WTC11 (cell line): Measurements from ENCODE around the gene SRPX2. TPM values are rescaled to one million over a fixed set of nuclear protein-coding genes. Genes with fewer than 3 reads are reported as not detected.

Experiments
- ATAC-seq: fragments of 200-7000 bp; cut with Tn5 transposase; 2 replicates; pipeline ENCODE4 v1.10.0; 2021; ENCODE audit warnings: mild to moderate bottlenecking, moderate library complexity
- CTCF ChIA-PET: fragments of 300-600 bp; sonication (Branson Sonifier 250); formaldehyde crosslinking; loops from one replicate; lab custom pipeline; 2021; ENCODE audit warnings: antibody characterized with exemption; lab: Charles Lee
- POLR2A ChIA-PET: fragments of 350-600 bp; sonication (Branson Sonifier 250); formaldehyde crosslinking; loops from one replicate; lab custom pipeline; 2021; ENCODE audit warnings: antibody characterized with exemption; lab: Charles Lee
- DNase-seq: peaks from one replicate; pipeline ENCODE4 v3.0.0; 2021; ENCODE audit warnings: low spot score
- H3K27ac Mint-ChIP-seq: 2 replicates; pipeline ENCODE4 v1.8.0; 2021; ENCODE audit warnings: mixed read lengths
- H3K27me3 Mint-ChIP-seq: 2 replicates; pipeline ENCODE4 v1.8.0; 2021; ENCODE audit warnings: low read depth, mild to moderate bottlenecking, moderate library complexity, mixed read lengths
- H3K36me3 Mint-ChIP-seq: 2 replicates; pipeline ENCODE4 v1.8.0; 2021; ENCODE audit warnings: mixed read lengths
- H3K4me1 Mint-ChIP-seq: 2 replicates; pipeline ENCODE4 v1.8.0; 2022; ENCODE audit warnings: mixed read lengths
- H3K4me3 Mint-ChIP-seq: 2 replicates; pipeline ENCODE4 v1.8.0; 2021; ENCODE audit warnings: mild to moderate bottlenecking, moderate library complexity, mixed read lengths
- H3K9me3 Mint-ChIP-seq: 2 replicates; pipeline ENCODE4 v1.8.0; 2021; ENCODE audit warnings: mixed read lengths
- ATF2 ChIP-seq: sonication (generic); formaldehyde crosslinking; IDR thresholded peaks from 2 replicates; pipeline ENCODE4 v1.8.1; 2022; ENCODE audit warnings: low read depth, missing genetic modification reagents, borderline replicate concordance
- CBFB ChIP-seq: sonication (generic); formaldehyde crosslinking; IDR thresholded peaks from 2 replicates; pipeline ENCODE4 v1.8.1; 2022; ENCODE audit warnings: mild to moderate bottlenecking, low read depth, missing genetic modification reagents
- CREM ChIP-seq: sonication (generic); formaldehyde crosslinking; IDR thresholded peaks from 2 replicates; pipeline ENCODE4 v1.8.1; 2022; ENCODE audit warnings: mild to moderate bottlenecking, missing genetic modification reagents, moderate library complexity
- HMGA2 ChIP-seq: fragments of 250-450 bp; sonication (Bioruptor Pico); IDR thresholded peaks from 2 replicates; pipeline ENCODE4 v1.4.0; 2021; ENCODE audit warnings: mild to moderate bottlenecking, moderate library complexity
- IRF1 ChIP-seq: sonication (generic); formaldehyde crosslinking; IDR thresholded peaks from 2 replicates; pipeline ENCODE4 v1.8.0; 2023; ENCODE audit warnings: missing genetic modification reagents
- JAZF1 ChIP-seq: fragments of 250-450 bp; sonication (Bioruptor Pico); IDR thresholded peaks from 2 replicates; pipeline ENCODE4 v1.9.0; 2021; ENCODE audit warnings: moderate library complexity, mild to moderate bottlenecking, inconsistent platforms
- JUN ChIP-seq: sonication (generic); formaldehyde crosslinking; IDR thresholded peaks from 2 replicates; pipeline ENCODE4 v1.8.0; 2023; ENCODE audit warnings: mild to moderate bottlenecking, missing genetic modification reagents
- KAT7 ChIP-seq: sonication (generic); formaldehyde crosslinking; IDR thresholded peaks from 2 replicates; pipeline ENCODE4 v1.8.1; 2023; ENCODE audit warnings: missing genetic modification reagents, mild to moderate bottlenecking, borderline replicate concordance
- NFE2L1 ChIP-seq: sonication (generic); formaldehyde crosslinking; IDR thresholded peaks from 2 replicates; pipeline ENCODE4 v1.8.1; 2023; ENCODE audit warnings: missing genetic modification reagents
- NR1H2 ChIP-seq: sonication (generic); formaldehyde crosslinking; IDR thresholded peaks from 2 replicates; pipeline ENCODE4 v1.9.0; 2021; ENCODE audit warnings: mild to moderate bottlenecking, moderate library complexity, missing genetic modification reagents
- NR2C2 ChIP-seq: sonication (generic); formaldehyde crosslinking; IDR thresholded peaks from 2 replicates; pipeline ENCODE4 v1.8.0; 2022; ENCODE audit warnings: mild to moderate bottlenecking, missing genetic modification reagents
- RELA ChIP-seq: sonication (generic); formaldehyde crosslinking; IDR thresholded peaks from 2 replicates; pipeline ENCODE4 v1.8.1; 2022; ENCODE audit warnings: missing genetic modification reagents, mild to moderate bottlenecking, borderline replicate concordance
- RORB ChIP-seq: fragments of 250-450 bp; sonication (Bioruptor Pico); IDR thresholded peaks from 2 replicates; pipeline ENCODE4 v1.9.0; 2021; ENCODE audit warnings: mild to moderate bottlenecking
- SMAD3 ChIP-seq: sonication (generic); formaldehyde crosslinking; IDR thresholded peaks from 2 replicates; pipeline ENCODE4 v1.8.0; 2022; ENCODE audit warnings: missing genetic modification reagents, mild to moderate bottlenecking, borderline replicate concordance
- STAT6 ChIP-seq: sonication (generic); formaldehyde crosslinking; conservative IDR thresholded peaks from 2 replicates; pipeline ENCODE4 v1.8.1; 2023; ENCODE audit warnings: mild to moderate bottlenecking, low read depth, missing genetic modification reagents, moderate library complexity
- TEAD1 ChIP-seq: sonication (generic); formaldehyde crosslinking; IDR thresholded peaks from 2 replicates; pipeline ENCODE4 v1.8.0; 2022; ENCODE audit warnings: mild to moderate bottlenecking, missing genetic modification reagents
- ZBTB43 ChIP-seq: sonication (generic); formaldehyde crosslinking; IDR thresholded peaks from 2 replicates; pipeline ENCODE4 v1.8.1; 2023; ENCODE audit warnings: mild to moderate bottlenecking, missing genetic modification reagents
- ZNF416 ChIP-seq: fragments of 250-450 bp; sonication (Bioruptor Pico); IDR thresholded peaks from 2 replicates; pipeline ENCODE4 v1.9.0; 2021; ENCODE audit warnings: mild to moderate bottlenecking, inconsistent platforms
- ZNF532 ChIP-seq: fragments of 250-450 bp; sonication (Bioruptor Pico); IDR thresholded peaks from 2 replicates; pipeline ENCODE4 v1.9.0; 2021; ENCODE audit warnings: mild to moderate bottlenecking, borderline replicate concordance
- total RNA-seq: library from RNA; stranded (reverse); gene quantifications from 3 replicates; pipeline ENCODE4 v1.2.3, GENCODE V29; 2021

Gene SRPX2
- total RNA-seq, 1 experiment from 2014 or later: 0.24 TPM

- no peak for TF ChIP-seq ZNF532
- no peak for TF ChIP-seq CBFB
- TF ChIP-seq NR2C2: no peak
- no peak for TF ChIP-seq NFE2L1 (CRISPR knock-in tag)
- TF ChIP-seq ZBTB43 (CRISPR knock-in tag): no peak
Observed at GRCh38 chrX:100673397-100673953, 29.5 kb downstream of the SRPX2 start (continued).

GRCh38 chrX:100674705-100675104 is 30.7 kb downstream of the SRPX2 start:
- DNase-seq: no peak
- no peak for ATAC-seq
- no peaks in the 10 kb centered on the region for H3K9me3 Mint-ChIP-seq
- H3K4me3 Mint-ChIP-seq: no peak overlapping the region
- no peak overlapping the region for H3K27ac Mint-ChIP-seq
- no peaks in the 10 kb centered on the region for H3K27me3 Mint-ChIP-seq
- CTCF ChIA-PET: interaction anchor here (1.4 to 7.2 kb wide), 2 partner anchors 10 to 94 kb away, joined by 4 to 94 read pairs; no protein-coding TSS in a partner anchor
- H3K36me3 Mint-ChIP-seq: no peaks in the 10 kb centered on the region
- POLR2A ChIA-PET: no interaction called here
- TF ChIP-seq ATF2: no peak
- TF ChIP-seq STAT6: no peak
- TF ChIP-seq IRF1 (CRISPR knock-in tag): no peak
- TF ChIP-seq HMGA2 (CRISPR knock-in tag): no peak
- TF ChIP-seq ZNF416: no peak
- TF ChIP-seq ZBTB43 (CRISPR knock-in tag): no peak
- TF ChIP-seq KAT7 (CRISPR knock-in tag): no peak
- no peak for TF ChIP-seq TEAD1 (CRISPR knock-in tag)
- TF ChIP-seq SMAD3 (CRISPR knock-in tag): no peak
- TF ChIP-seq JAZF1: no peak
- no peak for TF ChIP-seq CREM (CRISPR knock-in tag)
- TF ChIP-seq JUN (CRISPR knock-in tag): no peak
- no peak for TF ChIP-seq NR1H2 (CRISPR knock-in tag)
- TF ChIP-seq RORB (CRISPR knock-in tag): no peak
- no peak for TF ChIP-seq RELA (CRISPR knock-in tag)
- peaks cover 11% of the 10 kb centered on the region; the same call in 1 of the 2 replicates for H3K4me1 Mint-ChIP-seq
